ENCODE data around the gene ARHGEF28. TPM values are rescaled to one million over a fixed set of nuclear protein-coding genes. Genes with fewer than 3 reads are reported as not detected.

ARHGEF28 gene
- total and polyA plus RNA-seq, 2 donors (not counting 1 experiment from before 2014, with no cell fraction given): 2.3 to 34.3 TPM

DNA sequence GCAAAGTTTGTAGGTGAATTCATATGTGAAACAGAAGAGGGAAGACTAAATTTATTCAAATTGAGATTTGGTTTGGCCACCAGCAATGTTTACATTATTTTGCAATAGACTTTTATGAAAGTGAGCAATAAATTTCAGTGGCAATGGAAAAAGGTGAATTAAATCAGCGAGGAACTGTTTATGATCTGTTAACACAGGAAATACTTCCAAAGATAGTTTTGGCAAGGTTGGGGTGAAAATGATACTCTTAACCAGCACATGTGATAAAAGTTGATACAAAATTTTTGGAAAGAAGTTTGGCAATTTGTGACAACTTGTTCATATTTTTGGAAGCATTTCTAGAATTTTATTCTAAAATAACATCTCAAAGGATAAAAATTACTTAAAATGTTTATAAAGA, 119.8 kb downstream of the ARHGEF28 start:
- no peak for TF ChIP-seq EZH2 (IDR thresholded peaks at IDR 0.05; ENCODE audit: low read length, missing control alignments)
- TF ChIP-seq, protein P1, sequence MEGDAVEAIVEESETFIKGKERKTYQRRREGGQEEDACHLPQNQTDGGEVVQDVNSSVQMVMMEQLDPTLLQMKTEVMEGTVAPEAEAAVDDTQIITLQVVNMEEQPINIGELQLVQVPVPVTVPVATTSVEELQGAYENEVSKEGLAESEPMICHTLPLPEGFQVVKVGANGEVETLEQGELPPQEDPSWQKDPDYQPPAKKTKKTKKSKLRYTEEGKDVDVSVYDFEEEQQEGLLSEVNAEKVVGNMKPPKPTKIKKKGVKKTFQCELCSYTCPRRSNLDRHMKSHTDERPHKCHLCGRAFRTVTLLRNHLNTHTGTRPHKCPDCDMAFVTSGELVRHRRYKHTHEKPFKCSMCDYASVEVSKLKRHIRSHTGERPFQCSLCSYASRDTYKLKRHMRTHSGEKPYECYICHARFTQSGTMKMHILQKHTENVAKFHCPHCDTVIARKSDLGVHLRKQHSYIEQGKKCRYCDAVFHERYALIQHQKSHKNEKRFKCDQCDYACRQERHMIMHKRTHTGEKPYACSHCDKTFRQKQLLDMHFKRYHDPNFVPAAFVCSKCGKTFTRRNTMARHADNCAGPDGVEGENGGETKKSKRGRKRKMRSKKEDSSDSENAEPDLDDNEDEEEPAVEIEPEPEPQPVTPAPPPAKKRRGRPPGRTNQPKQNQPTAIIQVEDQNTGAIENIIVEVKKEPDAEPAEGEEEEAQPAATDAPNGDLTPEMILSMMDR (conservative IDR thresholded peaks at IDR 0.05 in 1 of 2, IDR thresholded peaks at IDR 0.05 in 1 of 2; ENCODE audit: low read depth in 1 of 2, low read length in 2 of 2): no peak
- H2AFZ ChIP-seq (ENCODE audit: low read length): no peak overlapping the region
- no peak overlapping the region for H3K4me3 ChIP-seq (replicated peaks in 1 of 4; ENCODE audit: control extremely low read depth in 1 of 4, insufficient read depth in 1 of 4, low read depth in 3 of 4, low read length in 4 of 4)
- H3K4me1 ChIP-seq (ENCODE audit: control insufficient read depth, extremely low read depth, insufficient read depth, low read length): peaks cover 16% of the 10 kb centered on the region
- H3K27me3 ChIP-seq (ENCODE audit: control insufficient read depth, insufficient read depth, low read length): no peaks in the 10 kb centered on the region
- H4K20me1 ChIP-seq (ENCODE audit: control insufficient read depth, extremely low read depth, insufficient read depth, low read length): no peaks in the 10 kb centered on the region
- H3K9me3 ChIP-seq (ENCODE audit: control insufficient read depth, insufficient read depth, low read depth, low read length): no peaks in the 10 kb centered on the region
- no peak overlapping the region for H3K9ac ChIP-seq (ENCODE audit: insufficient read depth, low read length)
- no peak for DNase-seq (ENCODE audit: low read depth in 2 of 2)
- H3K4me2 ChIP-seq (ENCODE audit: extremely low read depth, insufficient read depth, low read length): no peak overlapping the region
- no peaks in the 10 kb centered on the region for H3K36me3 ChIP-seq (ENCODE audit: control insufficient read depth, insufficient read depth, low read length)
- H3K79me2 ChIP-seq (ENCODE audit: control insufficient read depth, insufficient read depth, low read length): no peaks in the 10 kb centered on the region
- H3K27ac ChIP-seq (ENCODE audit: insufficient read depth, low read length): no peak overlapping the region

DNA sequence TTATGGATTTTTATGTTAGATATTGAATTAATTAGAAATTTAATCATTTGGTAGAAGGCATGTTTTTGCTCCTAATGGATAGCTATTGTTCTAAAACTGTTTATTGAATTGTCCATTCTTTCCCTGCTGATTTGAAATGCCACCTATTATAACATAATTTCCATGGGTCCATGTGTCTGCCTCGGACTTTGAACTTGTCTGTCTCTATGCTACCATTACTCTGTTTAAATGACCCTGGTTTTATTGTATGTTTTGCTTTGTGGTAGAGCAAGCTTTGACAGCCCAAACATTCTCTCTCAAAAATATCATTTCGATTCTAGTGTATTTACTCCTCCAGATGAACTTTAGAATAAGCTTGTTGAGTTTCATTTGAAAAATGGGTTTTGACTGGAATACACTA, 120.6 kb downstream of the ARHGEF28 start:
- H3K79me2 ChIP-seq (ENCODE audit: control insufficient read depth, insufficient read depth, low read length): no peaks in the 10 kb centered on the region
- TF ChIP-seq, protein P1 (conservative IDR thresholded peaks at IDR 0.05 in 1 of 2, IDR thresholded peaks at IDR 0.05 in 1 of 2; ENCODE audit: low read depth in 1 of 2, low read length in 2 of 2): no peak
- no peak for TF ChIP-seq EZH2 (IDR thresholded peaks at IDR 0.05; ENCODE audit: low read length, missing control alignments)
- H3K4me1 ChIP-seq (ENCODE audit: control insufficient read depth, extremely low read depth, insufficient read depth, low read length): peaks cover 16% of the 10 kb centered on the region
- no peaks in the 10 kb centered on the region for H3K36me3 ChIP-seq (ENCODE audit: control insufficient read depth, insufficient read depth, low read length)
- H3K4me2 ChIP-seq (ENCODE audit: extremely low read depth, insufficient read depth, low read length): no peak overlapping the region
- no peaks in the 10 kb centered on the region for H4K20me1 ChIP-seq (ENCODE audit: control insufficient read depth, extremely low read depth, insufficient read depth, low read length)
- no peak overlapping the region for H3K4me3 ChIP-seq (replicated peaks in 1 of 4; ENCODE audit: control extremely low read depth in 1 of 4, insufficient read depth in 1 of 4, low read depth in 3 of 4, low read length in 4 of 4)
- no peak for DNase-seq (ENCODE audit: low read depth in 2 of 2)
- H3K27me3 ChIP-seq (ENCODE audit: control insufficient read depth, insufficient read depth, low read length): no peaks in the 10 kb centered on the region
- no peak overlapping the region for H3K9ac ChIP-seq (ENCODE audit: insufficient read depth, low read length)
- H3K9me3 ChIP-seq (ENCODE audit: control insufficient read depth, insufficient read depth, low read depth, low read length): no peaks in the 10 kb centered on the region
- H2AFZ ChIP-seq (ENCODE audit: low read length): no peak overlapping the region
- H3K27ac ChIP-seq (ENCODE audit: insufficient read depth, low read length): no peak overlapping the region

DNA sequence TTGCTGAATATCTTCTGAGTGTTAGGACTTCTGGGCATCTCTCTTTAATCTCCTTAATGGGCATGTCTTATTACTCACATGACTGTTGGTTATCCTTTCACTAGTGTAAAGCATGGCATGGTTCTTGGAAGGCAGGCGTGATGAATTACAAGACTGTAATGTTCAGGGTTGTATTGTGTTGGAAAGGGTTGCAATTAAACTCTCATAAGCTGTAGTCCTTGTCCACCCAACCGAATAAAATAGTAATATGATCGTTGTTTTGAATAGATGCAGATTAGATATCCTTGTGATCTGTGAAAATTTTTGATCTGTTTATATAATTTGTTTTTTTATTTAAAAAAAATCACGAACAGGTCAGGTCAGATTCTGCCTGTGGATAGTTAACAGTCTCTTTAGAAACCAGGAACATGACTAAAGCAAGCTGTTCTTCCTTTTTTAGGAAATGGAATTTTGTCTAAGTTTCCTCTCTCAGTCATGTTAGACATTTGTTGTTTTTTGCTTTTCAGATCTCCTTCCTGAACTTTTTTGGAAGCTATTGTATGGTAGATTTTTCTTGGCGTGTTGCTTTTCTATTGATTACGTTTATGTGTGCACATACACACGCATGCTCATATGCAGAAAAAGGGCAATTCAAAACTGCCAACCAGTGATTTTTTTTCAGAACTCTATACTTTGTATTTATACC, 121.8 kb downstream of the ARHGEF28 start:
- H3K4me1 ChIP-seq (ENCODE audit: control insufficient read depth, extremely low read depth, insufficient read depth, low read length): peaks cover 16% of the 10 kb centered on the region

More for the DNA sequence above, 121.8 kb downstream of the ARHGEF28 start:
- Histone ChIP-seq H3K4me3 (replicated peaks in 1 of 4; ENCODE audit: control extremely low read depth in 1 of 4, insufficient read depth in 1 of 4, low read depth in 3 of 4, low read length in 4 of 4) (peak overlapping the region in 1 of 4 experiments; percentile 32), H4K20me1 (ENCODE audit: control insufficient read depth, extremely low read depth, insufficient read depth, low read length) (no peaks in the 10 kb centered on the region), H3K4me2 (ENCODE audit: extremely low read depth, insufficient read depth, low read length) (peak overlapping the region; percentile 82), H3K9me3 (ENCODE audit: control insufficient read depth, insufficient read depth, low read depth, low read length) (no peaks in the 10 kb centered on the region), H3K27ac (ENCODE audit: insufficient read depth, low read length) (no peak overlapping the region), H3K27me3 (ENCODE audit: control insufficient read depth, insufficient read depth, low read length) (no peaks in the 10 kb centered on the region), H2AFZ (ENCODE audit: low read length) (peak overlapping the region; percentile 1), H3K36me3 (ENCODE audit: control insufficient read depth, insufficient read depth, low read length) (no peaks in the 10 kb centered on the region), H3K9ac (ENCODE audit: insufficient read depth, low read length) (no peak overlapping the region), H3K79me2 (ENCODE audit: control insufficient read depth, insufficient read depth, low read length) (no peaks in the 10 kb centered on the region)
- no peak for TF ChIP-seq EZH2 (IDR thresholded peaks at IDR 0.05; ENCODE audit: low read length, missing control alignments)
- TF ChIP-seq, protein P1 (conservative IDR thresholded peaks at IDR 0.05 in 1 of 2, IDR thresholded peaks at IDR 0.05 in 1 of 2; ENCODE audit: low read depth in 1 of 2, low read length in 2 of 2): no peak
- peak; percentile 19 to 41 for DNase-seq (ENCODE audit: low read depth in 2 of 2)

All from fibroblast of lung (primary cell).